Left renal cortex interstitium (tissue), 4 donors: ENCODE measurements around the gene CYP4F22. TPM values are rescaled to one million over a fixed set of nuclear protein-coding genes. Genes with fewer than 3 reads are reported as not detected.
"Not testable (repeated sequence)": the region's sequence is repeated elsewhere in the genome, so short reads cannot be mapped to it uniquely, and the experiment has no call there.

Experiments used
- DNase-seq, 4 donors: peaks; one replicate each; pipeline ENCODE4 v3.0.0-alpha.2; 2013; ENCODE audit warnings: low read depth in 4 of 4, low spot score in 2 of 4, missing footprints in 1 of 4
- polyA plus RNA-seq, 4 donors: library from polyadenylated mRNA; unstranded; fragments of 120-200 nt; gene quantifications; one replicate each; pipeline ENCODE4 v1.2.1, GENCODE V29; 2013; ENCODE audit not compliant: insufficient read length in 4 of 4

The CYP4F22 gene
- polyA plus RNA-seq, 4 donors, result 0.16 to 0.62 (median 0.24) TPM

- DNase-seq, result no peak
Observed at GRCh38 chr19:15564534-15565168, 56.3 kb downstream of the CYP4F22 start.

DNA sequence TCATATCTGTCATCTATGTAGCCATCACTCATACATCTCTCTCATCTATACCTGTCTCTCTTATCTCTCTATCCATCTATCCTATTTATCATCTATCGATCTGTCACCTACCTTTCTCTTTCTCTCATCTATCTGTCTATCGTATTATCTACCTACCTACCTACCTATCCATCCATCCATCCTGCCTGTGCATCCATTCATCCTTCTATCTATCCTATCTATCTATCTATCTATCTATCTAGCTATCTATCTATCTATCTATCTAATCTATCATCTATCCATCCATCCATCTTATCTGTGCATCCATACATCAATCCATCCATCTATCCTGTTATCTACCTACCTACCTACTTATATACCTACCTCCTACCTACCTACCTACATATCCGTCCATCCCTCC lies 62.1 kb downstream of the CYP4F22 start:
- DNase-seq, result no peak

DNA sequence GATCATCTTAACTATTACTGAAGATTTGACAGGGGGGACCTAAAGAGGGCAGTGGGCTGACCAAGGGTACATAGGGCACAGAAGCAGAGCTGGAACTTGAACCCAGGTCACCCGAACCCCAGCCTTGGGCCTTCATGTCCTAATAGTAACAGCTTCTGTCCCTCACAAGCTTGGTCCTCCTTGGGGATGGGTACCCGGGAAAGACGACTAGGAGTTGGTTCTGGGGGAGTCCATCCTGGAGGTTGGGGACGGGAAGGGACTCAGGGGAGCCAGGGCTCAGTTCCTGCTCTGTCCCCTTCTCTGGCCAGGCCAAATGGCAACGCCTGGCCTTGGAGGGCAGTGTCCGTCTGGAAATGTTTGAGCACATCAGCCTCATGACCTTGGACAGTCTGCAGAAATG lies 67.1 kb downstream of the CYP4F22 start:
- no peak for DNase-seq

GRCh38 chr19:15576526-15577156 lies 68.3 kb downstream of the CYP4F22 start:
- DNase-seq, result no peak

- DNase-seq, result no peak
Observed at GRCh38 chr19:15577184-15577771, 69.0 kb downstream of the CYP4F22 start.

GRCh38 chr19:15583346-15583745 lies 75.0 kb downstream of the CYP4F22 start:
- no peak for DNase-seq

- DNase-seq, result no peak
Observed at GRCh38 chr19:15584095-15584494, 75.8 kb downstream of the CYP4F22 start.

DNA sequence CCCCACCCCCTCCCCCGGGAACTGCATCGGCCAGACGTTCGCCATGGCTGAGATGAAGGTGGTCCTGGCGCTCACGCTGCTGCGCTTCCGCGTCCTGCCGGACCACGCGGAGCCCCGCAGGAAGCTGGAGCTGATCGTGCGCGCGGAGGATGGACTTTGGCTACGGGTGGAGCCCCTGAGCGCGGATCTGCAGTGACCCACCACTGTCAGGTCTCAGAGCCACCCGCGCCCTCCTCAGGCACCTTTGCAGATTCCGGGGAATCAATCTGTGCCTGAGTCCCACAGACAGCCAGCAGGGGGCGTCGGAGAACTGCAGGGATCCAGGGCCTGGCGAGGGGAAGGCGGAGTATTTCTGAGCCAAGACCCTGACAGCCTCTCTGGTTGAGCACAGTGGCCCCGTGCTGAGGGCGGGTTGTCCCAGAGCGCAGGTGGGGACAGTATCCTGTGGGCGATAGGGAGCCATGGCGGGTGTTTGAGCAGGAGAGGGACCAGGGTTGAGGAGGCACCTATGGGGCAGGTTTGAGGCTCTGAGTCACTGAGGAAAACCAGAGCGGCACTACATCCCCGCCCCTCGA lies 76.3 kb downstream of the CYP4F22 start:
- DNase-seq, result peak; percentile 19 to 66 (median 42)

DNA sequence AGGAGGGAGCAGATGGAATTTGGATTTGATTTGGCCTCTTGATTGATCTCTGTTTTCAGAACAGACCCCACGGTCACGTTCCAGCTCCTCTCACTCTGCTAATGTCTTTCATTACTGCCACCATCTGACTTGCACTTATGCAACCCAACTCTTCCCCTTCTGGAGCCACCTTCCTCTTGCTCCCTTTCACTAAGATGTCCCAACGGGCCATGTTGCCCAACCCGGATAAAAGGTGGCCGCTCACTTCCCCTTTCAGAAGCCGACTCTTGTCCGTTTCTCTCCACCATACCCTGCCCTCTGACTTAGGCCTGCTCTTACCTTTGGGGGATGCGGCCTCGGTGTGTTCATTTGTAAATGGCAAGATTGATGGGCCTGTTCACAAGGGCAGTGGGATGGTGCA lies 79.3 kb downstream of the CYP4F22 start:
- no peak for DNase-seq

DNA sequence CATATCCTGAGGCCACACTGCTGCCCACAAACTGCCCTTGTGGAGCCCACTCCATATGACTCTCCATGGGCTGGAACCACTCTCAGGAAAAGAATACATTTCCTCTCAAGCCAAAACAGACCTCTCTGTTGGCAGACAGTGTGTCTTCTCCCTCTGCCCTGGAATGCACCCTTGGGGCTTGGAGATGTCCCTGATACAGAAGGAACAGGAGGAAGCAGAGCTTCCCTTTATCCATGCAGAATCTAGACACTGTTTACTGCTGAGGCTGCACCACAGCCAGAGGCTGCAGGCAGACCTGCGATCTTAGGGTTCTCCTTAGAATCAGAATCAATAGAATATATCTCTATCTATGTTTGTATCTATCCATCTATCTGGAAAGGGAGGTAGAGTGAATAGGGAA lies 79.9 kb downstream of the CYP4F22 start:
- no peak for DNase-seq

DNA sequence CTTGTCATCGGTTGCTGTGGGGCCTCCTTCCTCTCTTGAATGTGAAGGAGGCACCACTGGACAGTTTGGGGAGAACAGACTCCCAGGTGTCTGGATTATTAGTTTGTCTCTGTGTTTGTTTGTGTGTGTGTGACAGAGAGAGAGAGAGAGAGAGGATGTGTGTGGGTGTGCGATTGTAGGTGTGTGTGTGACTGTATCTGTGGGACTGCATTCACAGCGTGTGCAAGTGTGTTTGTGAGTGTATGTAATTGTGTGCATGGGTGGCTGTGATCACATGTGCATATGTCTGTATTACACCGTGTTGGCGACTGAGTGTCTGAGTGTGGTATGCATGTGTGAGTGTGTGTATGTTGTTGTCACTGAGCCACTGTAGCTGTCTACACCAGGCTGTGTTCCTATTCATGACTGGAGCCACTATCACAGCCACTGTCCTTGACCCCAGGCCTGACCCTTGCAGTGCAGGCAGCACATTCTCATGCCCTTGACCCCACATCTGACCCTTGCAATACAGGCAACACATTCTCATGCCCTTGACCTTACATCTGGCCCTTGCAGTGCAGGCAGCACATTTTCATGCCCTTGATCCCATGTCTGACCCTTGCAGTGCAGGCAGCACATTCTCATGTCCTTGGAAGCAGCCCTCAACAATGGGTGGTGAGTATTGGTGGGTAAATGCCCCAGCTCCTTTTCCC lies 81.6 kb downstream of the CYP4F22 start:
- DNase-seq, result no peak

GRCh38 chr19:15591796-15592195 lies 83.5 kb downstream of the CYP4F22 start:
- no peak for DNase-seq

DNA sequence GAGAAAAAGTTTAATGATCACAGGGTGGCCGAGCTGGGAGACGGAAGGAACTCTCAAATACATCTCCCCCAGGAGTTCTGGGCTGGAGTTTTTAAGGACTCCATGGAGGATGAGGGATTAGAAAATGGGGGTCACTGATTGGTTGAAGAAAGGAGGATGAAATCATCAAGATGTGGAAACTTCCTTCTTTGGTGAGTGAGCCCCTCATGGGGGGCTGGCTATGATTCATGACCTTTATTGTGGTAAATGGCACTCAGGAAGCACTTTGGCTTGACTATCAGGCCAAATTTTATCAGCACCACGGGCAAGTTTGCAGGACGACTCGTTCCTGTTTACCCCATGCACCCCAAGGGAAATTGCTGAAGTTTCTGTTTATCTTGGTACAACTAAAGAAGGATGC lies 84.2 kb downstream of the CYP4F22 start:
- DNase-seq, result not testable (repeated sequence)

DNA sequence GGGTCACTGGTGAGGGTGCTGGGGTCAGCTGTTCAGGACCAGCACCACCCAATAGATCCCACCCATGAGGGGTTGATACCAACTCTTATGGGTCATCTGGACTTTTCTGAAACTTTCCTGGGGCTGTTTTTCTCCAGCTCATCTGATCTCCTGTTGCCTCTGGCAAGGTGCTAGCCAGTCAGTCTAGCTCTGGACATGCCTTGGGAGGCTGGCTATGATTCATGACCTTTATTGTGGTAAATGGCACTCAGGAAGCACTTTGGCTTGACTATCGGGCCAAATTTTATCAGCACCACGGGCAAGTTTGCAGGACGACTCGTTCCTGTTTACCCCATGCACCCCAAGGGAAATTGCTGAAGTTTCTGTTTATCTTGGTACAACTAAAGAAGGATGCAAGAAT lies 85.4 kb downstream of the CYP4F22 start:
- not testable (repeated sequence) for DNase-seq

DNA sequence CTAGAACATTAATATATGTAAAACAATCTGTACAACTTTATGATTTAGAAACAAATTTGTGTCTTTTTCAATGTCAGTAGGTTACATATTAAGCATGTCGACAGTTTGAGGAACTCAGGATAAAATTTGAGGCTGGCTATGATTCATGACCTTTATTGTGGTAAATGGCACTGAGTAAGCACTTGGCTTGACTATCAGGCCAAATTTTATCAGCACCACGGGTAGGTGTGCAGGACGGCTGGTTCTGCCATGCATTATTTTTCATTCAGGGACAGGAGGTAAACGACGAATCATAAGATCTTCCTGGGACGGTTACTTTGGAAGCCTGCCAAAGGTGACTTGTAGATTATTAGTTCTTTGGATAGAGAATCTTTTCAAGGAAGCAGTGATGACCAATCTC lies 86.7 kb downstream of the CYP4F22 start:
- no peak for DNase-seq

Other genes starting within 250 kb of the CYP4F22 start
- 10 to 100 TPM; 41.6 to 64.5 (median 51.9) TPM for gene BRD4, start 176.0 kb upstream of the CYP4F22 start, polyA plus RNA-seq
- gene AKAP8, start 128.7 kb upstream of the CYP4F22 start, polyA plus RNA-seq, result 10 to 100 TPM; 22.5 to 34.6 (median 30.2) TPM
- gene AKAP8L, start 89.5 kb upstream of the CYP4F22 start, polyA plus RNA-seq, result 100 to 1,000 TPM in 3 of 4 donors, 10 to 100 TPM in 1; 84.3 to 130 (median 120) TPM
- 10 to 100 TPM; 23.7 to 47.6 (median 38.8) TPM for gene WIZ, start 58.6 kb upstream of the CYP4F22 start, polyA plus RNA-seq
- gene RASAL3, start 44.0 kb upstream of the CYP4F22 start, polyA plus RNA-seq, result 1 to 10 TPM in 2 of 4 donors, under 1 TPM in 2; 0.79 to 1.6 (median 0.99) TPM
- gene PGLYRP2, start 29.0 kb upstream of the CYP4F22 start, polyA plus RNA-seq, result under 1 TPM in 2 of 4 donors, not detected in 2; 0.05 to 0.11 TPM
- gene CYP4F8, start 106.7 kb downstream of the CYP4F22 start, polyA plus RNA-seq, result under 1 TPM in 1 of 4 donors, not detected in 3; 0.08 TPM
- gene CYP4F3, start 132.4 kb downstream of the CYP4F22 start, polyA plus RNA-seq, result 1 to 10 TPM in 1 of 4 donors, under 1 TPM in 3; 0.16 to 1.3 (median 0.54) TPM
- 1 to 10 TPM in 1 of 4 donors, under 1 TPM in 3; 0.41 to 2.0 (median 0.67) TPM for gene CYP4F12, start 164.6 kb downstream of the CYP4F22 start, polyA plus RNA-seq
- not detected for gene OR10H2, start 219.5 kb downstream of the CYP4F22 start, polyA plus RNA-seq
- not detected for gene OR10H3, start 229.5 kb downstream of the CYP4F22 start, polyA plus RNA-seq